GM18870 (cell line): ENCODE measurements around the gene ABCC10.
"Not testable (repeated sequence)": the region's sequence is repeated elsewhere in the genome, so short reads cannot be mapped to it uniquely, and the experiment has no call there.

ENCODE experiments used
- ATAC-seq: cut with Tn5 transposase; IDR thresholded peaks from one replicate; pipeline ENCODE4 v1.9.1; 2021; ENCODE audit warnings: moderate library complexity; ENCODE audit not compliant: unreplicated experiment

Gene ABCC10

GRCh38 chr6:43442935-43443334, 15.6 kb downstream of the ABCC10 start:
- no peak for ATAC-seq

- ATAC-seq = no peak
Measured at GRCh38 chr6:43444036-43444435, 16.7 kb downstream of the ABCC10 start.

GRCh38 chr6:43444582-43444981, 17.2 kb downstream of the ABCC10 start:
- ATAC-seq = no peak

DNA sequence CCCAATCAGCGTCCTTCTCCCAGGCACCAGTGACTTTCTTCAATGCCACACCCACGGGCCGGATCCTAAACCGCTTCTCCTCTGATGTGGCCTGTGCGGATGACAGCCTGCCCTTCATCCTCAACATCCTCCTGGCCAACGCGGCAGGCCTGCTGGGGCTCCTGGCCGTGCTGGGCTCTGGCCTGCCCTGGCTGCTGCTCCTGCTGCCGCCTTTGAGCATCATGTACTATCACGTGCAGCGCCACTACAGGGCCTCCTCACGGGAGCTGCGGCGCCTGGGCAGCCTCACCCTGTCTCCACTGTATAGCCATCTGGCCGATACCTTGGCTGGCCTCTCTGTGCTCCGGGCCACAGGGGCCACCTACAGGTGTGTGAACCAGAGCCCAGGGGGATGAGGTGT, 18.2 kb downstream of the ABCC10 start:
- no peak for ATAC-seq

DNA sequence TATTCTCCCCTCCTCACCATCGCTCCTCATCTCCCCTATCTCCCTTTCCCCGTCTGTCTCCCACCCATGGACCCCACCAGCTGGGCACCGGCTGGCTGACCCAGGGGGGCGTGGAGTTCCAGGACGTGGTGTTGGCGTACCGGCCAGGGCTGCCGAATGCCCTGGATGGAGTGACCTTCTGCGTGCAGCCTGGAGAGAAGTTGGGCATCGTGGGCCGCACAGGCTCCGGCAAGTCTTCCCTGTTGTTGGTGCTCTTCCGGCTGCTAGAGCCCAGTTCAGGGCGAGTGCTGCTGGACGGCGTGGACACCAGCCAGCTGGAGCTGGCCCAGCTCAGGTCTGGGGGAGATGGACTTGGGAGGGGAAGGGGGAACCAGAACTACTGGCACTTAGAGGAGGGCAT, 20.3 kb downstream of the ABCC10 start:
- no peak for ATAC-seq

GRCh38 chr6:43448916-43449315, 21.6 kb downstream of the ABCC10 start:
- no peak for ATAC-seq

DNA sequence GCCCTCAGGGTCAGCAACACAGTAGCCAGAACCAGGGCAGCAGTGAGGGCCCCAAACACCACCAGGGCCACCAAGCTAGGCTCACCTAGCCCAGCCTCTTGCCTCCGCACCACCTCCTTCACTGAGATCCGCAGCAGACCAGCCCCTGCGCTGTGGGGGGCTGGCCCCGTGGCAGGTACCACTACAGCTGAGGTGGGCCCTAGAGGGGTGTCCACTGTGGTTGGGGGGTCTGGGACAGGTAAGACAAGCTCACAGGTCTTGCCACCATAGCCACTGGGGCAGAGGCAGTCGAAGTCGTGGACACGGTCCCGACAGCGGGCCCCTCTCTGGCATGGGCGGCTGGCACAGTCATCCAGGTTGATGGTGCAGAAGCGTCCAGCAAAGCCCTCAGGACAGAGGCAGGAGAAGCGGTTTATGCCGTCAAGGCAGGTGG, 23.4 kb downstream of the ABCC10 start:
- no peak for ATAC-seq

GRCh38 chr6:43451348-43451747, 24.0 kb downstream of the ABCC10 start:
- no peak for ATAC-seq

GRCh38 chr6:43451939-43452338, 24.6 kb downstream of the ABCC10 start:
- ATAC-seq = no peak

GRCh38 chr6:43452896-43453295, 25.6 kb downstream of the ABCC10 start:
- ATAC-seq = no peak

DNA sequence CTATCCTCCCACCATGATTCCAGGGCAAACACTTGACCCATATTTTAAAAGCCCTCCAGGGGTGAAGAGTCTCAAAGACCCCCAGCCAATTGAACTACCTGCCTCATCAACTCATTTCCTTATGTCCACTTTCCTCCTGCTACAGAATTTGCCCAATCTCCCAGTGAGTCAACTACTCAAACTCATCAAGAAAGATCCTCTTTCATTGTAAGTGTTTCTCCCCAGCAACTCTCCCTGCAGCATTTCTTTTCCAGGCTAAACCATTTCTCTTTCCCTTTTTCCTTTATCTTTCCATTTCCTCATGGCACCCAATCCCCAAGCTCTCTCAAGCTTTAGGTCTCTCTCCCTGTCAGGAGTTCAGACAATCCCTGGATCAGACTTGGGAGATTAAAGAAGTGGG, 26.5 kb downstream of the ABCC10 start:
- no peak for ATAC-seq

DNA sequence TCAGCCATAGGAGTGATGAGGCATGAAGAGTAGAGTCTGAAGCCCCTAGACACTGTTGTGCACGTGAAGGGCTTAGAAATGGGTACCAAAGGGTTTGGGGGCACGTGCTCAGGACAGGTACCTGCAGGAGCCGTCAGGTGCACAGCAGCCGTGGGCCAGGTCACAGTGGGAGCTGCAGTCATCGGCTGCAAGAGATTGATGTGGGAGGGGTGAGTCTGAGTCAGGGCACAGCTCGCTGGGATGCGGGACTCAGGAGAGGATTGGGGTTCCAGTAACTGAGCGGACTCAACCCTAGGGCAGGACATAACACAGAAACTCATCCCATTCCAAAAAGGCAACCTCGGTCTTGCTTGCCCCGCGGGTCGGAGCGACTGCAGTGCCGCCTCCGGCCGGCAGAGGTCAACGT, 27.0 kb downstream of the ABCC10 start:
- no peak for ATAC-seq

GRCh38 chr6:43454696-43455530, 27.6 kb downstream of the ABCC10 start:
- no peak for ATAC-seq

DNA sequence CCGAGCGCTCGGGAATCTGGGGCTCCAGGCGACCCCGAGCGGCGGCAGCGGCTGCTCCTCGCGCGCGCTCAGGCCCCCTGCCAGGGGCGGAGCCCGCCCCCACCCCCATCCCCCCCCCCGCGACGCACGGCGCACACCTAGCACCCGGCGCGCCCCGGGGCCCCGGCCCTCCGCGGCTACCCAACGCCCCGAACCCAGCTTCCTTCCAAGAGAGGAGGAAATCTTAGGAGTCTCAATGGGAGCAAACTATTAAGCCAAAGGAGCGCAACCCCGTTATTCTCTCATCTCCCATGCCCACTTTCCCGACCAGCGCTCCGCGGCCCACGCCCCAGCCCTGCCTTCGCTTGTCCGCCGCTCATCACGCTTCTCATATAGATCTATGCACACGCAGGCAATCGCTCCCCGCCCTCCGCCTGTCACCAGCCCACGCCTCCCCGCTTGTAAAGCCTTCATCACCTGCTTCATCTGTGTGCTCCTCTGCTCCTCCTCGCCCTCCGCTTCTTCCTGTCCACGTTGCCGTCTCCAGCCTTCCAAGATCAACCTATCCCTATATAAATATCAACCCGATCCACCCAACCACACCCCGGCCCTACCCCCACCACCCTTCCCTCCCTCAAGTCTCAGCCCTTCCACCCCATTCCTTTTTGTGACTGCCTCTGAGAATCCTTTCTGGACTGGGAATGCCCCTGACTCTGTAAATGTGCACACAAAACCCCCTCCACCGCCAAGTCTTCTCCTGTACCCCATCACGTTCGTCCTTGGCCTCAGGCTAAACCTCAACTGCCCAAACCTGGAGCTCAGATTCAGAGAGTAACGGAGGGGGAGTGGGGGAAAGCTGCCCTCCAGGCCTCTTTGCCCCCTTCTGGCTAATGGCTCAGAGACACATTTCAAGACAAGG, 28.4 kb downstream of the ABCC10 start, which contains the start of gene DLK2:
Gene DLK2 (minus strand): TSS at position 18 of the 898 bp plus-strand sequence. CDS start 723 bp downstream, outside the sequence.
- ATAC-seq = no peak

DNA sequence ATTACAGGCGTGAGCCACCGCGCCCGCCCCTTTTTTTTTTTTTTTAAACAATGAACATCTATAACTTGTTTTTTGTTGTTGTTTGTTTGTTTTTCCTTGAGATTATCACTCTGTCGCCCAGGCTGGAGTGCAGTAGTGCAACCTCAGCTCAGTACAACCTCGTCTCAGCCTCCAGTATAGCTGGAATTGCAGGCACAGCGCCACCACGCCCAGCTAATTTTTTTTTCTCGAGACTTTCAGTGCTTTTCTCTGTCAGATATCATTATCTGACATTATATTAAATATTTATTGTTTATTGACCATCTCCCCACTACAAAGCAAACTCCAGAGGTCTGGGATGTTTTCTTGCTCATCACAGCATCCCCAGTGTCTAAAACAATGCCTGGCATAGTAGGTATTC, 30.3 kb downstream of the ABCC10 start:
- ATAC-seq = no peak

DNA sequence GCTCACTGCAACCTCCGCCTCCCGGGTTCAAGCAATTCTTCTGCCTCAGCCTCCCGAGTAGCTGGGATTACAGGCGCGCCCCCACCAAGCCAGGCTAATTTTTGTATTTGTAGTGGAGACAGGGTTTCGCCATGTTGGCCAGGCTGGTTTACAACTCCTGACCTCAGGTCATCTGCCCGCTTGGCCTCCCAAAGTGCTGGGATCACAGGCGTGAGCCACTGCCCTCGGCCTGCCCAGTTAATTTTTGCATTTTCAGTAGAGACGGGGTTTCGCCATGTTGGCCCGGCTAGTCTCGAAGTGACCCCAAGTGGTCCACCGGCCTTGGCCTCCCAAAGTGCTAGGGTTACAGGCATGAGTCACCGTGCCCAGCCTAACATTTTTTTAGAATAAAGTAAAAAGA, 30.8 kb downstream of the ABCC10 start:
- ATAC-seq = not testable (repeated sequence)

GRCh38 chr6:43459535-43459934, 32.2 kb downstream of the ABCC10 start:
- ATAC-seq = no peak

GRCh38 chr6:43460032-43460431, 32.7 kb downstream of the ABCC10 start:
- no peak for ATAC-seq

GRCh38 chr6:43461936-43462335, 34.6 kb downstream of the ABCC10 start:
- no peak for ATAC-seq

DNA sequence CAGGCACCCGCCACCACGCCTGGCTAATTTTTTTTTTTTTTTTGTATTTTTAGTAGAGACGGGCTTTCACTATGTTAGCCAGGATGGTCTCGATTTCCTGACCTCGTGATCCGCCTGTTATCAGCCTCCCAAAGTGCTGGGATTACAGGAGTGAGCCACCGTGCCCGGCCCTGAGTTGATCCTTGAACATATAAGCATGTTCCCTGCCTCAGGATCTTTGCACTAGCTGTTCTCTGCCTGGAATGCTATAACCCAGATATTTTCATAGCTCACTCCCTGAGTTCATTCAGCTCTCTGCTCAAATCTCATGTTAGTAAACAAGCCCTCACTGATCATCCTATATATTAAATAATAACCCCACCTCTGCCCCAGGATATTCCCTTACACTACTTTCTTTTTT, 37.0 kb downstream of the ABCC10 start:
- ATAC-seq = no peak

DNA sequence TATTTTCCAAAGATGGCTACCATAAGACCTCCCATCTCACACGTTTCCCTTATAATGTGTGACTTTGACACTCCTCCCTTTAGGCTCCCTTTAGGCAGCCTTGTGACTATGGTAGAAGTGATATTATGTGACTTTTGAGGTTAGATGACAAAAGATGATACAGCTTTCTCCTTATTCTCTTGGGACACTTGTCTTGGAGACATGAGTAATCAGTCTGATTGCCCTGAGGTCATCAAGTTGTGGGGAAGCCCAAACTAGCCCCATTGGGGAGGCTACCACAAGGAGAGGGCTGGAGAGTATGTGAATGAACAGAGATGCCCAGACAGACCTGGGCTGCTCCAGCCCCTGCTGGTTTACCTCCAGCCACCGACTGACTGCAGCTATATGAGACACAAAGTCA, 38.6 kb downstream of the ABCC10 start:
- ATAC-seq = no peak

DNA sequence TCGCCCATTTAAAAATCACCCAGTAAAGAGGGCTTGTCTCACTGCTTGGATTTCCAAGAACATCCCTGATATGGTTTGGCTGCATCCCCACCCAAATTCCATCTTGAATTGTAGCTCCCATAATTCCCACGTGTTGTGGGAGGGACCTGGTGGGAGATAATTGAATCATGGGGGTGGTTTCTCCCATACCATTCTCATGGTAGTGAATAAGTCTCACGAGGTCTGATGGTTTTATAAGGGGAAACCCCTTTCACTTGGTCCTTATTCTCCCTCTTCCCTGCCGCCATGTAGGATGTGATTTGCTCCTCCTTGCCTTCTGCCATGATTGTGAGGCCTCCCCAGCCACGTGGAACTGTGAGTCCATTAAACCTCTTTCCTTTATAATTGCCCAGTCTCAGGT, 39.9 kb downstream of the ABCC10 start:
- not testable (repeated sequence) for ATAC-seq
